NOMO-1 treated with DMSO at 0.1 percent for 48 hours (cell line): ENCODE results near the gene ZNF654.
A peak's percentile ranks its signal among the peaks of the same experiment; 100 is the strongest.
"Not testable (repeated sequence)": the region's sequence is repeated elsewhere in the genome, so short reads cannot be mapped to it uniquely, and the experiment has no call there.

Experiments
- DNase-seq: peaks from one replicate; lab custom pipeline; 2025; ENCODE audit not compliant: unreplicated experiment; lab: John Stamatoyannopoulos, UW

The ZNF654 gene

DNA sequence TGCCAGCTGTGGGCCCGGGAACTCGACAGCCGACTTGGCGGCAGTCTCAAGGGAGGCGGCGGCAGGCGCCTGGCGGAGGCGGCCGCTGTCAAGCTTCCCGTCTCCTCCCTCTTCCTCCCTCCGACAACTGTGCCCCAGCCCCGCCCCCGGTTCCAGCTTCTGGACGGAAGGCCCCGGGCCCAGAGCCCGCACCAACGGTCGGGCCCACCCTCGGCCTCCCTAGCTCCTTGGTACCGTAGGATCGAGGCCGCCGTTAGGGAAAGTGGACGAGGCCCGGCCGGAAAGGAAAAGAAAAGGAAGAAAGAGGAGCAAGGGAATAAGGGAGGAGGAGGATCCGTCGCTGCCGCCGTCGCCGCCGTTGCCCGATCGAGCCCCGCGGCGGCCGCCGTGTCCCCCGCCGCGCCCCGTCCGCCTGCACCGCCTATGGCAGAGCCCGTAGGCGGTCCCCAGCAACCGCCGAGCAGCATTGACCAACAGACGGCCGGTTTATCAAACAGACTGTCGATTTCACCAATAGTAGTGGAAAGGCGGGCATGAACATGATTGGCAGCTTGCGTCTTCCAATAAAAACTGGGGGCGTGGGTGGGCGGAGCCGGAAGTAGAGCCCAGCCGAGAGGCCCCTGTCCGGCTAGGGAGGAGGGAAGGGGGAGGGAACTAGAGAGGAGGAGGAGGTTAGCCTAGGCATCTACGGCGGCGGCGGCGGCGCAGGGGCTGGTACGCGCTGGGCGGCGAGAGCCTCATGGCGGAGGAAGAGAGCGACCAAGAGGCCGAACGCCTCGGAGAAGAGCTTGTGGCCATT lies at the start of gene ZNF654, which contains the start of gene CGGBP1:
Gene ZNF654 (plus strand): TSS at position 675 of the 799 bp plus-strand sequence. CDS start 65 bp downstream, at position 740.
Gene CGGBP1 (minus strand): TSS at position 425 of the 799 bp plus-strand sequence. CDS start 3,029 bp downstream, outside the sequence.
- peak; percentile 97 for DNase-seq

DNA sequence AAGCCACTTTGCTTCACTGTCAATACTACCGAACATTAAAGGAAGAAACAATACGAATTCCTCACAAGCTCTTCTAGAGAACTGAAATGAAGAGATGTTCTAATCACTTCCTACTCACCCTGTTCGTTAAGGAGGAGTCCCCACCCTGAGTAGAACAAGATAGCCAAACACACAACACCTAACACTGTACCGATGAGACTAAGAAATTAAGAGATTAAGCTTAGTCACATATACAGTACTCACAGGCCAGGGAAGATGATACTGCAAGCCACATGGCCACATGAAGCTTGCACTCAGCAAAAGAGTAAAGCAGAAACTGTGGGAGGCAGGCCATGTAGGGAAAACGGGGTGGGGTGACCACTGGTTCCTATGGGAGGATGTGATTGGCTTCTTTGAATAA lies 48.2 kb upstream of the ZNF654 start:
- DNase-seq = no peak

DNA sequence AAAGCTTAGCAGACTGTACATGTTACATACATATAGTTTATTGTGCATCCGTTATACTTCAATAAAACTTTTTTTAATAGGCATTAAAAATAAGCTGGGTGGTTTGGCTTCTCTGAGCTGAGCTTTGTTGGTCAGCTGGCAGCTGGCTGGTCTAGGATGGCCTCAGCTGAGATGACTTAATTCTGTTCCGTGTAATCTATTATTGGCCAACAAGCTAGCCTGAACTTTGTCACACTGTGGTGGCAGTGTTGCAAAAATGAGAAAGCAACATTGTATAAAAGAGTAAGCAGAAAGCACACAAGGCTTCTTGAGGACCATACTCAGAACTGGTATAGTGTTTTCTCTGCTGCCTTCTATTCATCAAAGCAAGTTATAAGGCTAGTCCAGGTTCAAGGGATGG lies 45.5 kb upstream of the ZNF654 start:
- DNase-seq = peak; percentile 46

DNA sequence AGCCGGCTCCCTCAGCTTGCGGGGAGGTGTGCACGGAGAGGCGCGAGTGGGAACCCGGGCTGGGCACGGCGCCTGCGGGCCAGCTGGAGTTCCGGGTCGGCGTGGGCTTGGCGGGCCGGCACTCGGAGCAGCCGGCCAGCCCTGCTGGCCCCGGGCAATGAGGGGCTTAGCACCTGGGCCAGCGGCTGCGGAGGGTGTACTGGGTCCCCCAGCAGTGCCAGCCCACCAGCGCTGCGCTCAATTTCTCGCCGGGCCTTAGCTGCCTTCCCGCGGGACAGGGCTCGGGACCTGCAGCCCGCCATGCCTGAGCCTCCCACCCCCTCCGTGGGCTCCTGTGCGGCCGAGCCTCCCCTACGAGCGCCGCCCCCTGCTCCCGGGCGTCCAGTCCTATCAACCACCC lies 43.4 kb upstream of the ZNF654 start:
- not testable (repeated sequence) for DNase-seq

DNA sequence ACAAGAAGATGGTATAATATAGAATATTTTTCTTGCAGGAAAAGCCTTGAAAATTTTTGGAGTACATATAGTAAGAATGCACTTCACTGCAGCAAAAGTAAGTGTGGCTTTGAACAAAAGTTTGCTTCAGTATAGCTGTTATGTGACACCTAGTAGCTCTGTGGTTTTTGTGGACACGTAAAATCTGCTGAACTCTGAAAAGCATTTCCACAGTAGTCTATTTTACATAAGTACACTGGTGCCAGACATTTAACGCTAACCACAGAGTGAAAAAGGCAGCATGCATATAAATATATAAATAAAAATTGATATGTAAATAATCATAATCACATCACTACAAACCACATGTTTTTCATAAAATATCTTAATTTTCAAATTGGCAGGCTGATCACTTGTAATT lies 40.0 kb upstream of the ZNF654 start:
- DNase-seq = no peak

DNA sequence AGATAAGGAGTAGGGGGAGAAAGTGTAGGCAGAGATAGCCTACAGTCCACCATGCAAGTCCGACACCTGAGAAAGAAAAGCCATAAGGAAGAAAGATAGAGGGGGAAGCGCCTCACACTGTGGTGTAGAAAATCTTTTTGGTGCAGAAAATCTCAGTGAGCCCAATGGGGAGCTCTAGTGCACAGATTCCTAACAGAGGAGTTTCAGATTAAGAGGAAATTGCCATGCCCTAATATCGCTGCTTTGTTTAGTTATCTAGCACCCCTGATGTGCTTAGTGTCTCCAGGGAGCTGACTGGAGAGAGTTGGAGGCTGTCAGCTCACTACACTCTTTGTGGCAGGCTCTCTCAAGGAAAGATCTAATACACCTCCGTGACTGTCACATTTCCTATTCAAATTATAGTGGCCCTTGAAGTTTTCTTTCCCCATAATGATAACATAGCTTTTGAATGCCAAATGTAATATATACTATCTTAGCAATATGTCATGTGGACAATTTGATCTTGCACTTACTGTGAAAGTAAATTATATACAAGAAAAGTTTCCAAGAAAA lies 34.0 kb upstream of the ZNF654 start:
- no peak for DNase-seq

DNA sequence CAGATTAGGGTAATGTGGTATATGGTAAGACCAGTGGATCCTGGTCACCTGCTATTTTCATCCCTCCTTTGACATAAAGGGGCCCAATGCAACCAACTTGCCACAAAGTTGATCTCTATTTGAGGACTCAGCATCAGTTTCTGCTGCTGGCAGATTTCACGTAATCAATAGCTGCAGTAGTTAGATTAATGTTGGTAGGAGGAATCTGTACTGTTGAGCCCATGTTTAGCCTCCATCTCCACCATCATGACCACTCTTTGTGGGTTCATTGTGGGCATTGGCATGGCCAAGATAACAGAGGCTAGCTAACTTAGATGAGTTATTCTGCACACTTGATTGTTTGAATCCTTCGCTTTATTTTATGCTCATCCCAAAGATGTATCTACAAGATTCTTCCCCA lies 30.2 kb upstream of the ZNF654 start:
- no peak for DNase-seq

DNA sequence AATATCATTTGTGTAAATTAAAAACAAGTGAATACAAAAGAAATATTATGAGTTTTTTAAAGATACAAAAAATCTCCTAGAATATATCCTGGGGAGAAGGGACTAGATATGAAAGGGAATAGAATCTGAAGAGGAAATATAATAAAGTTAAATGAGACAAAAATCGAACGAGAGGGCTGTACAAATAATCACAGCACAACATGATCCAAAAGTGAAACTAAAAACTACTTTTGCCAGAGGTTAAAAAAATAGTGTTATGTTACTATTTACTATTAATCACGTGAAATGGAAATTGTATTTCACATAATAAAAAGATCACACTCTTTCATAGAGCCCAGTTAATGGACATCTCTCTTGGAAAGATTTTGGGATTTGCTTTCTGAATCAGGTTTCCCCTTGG lies 28.8 kb upstream of the ZNF654 start:
- DNase-seq = no peak

DNA sequence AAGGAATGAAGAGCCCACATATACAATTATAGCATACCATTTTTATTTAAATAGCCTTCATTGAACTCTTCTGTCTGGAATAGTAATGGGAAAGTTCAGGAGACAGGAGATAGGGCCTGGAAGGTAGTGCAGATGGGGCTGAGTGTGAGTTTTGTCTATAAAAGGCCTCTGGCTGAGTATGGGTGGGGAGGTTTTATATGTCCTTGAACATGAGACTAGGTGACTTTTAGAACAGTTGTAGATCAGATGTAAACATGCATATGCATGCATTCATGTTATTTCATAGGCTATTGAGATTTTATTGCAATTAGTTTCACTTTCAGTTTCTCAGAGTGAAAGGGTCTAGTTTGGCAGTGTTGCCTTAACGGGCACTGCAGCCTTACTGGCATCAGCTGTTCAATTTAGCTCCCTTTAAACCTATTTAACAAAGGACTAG lies 27.4 kb upstream of the ZNF654 start:
- peak; percentile 36 for DNase-seq

DNA sequence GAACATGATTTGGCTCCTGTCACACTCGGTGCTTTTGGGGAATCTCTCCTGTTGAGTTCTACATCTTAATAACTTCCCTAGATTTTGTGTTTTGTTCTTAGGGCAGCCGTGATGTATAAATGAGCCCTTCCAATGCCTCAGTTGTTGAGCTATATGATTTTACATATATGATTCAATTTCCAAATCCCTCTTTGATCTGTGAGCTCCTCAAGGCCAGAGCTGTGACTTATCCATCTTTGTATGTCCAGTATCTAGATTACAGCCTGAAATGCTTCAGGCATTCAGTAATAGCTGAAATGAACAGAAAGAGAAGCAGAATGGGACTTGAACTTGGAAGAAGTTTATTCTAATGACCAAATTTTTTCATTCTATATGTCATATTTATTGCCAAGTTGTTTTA lies 26.8 kb upstream of the ZNF654 start:
- DNase-seq = no peak

DNA sequence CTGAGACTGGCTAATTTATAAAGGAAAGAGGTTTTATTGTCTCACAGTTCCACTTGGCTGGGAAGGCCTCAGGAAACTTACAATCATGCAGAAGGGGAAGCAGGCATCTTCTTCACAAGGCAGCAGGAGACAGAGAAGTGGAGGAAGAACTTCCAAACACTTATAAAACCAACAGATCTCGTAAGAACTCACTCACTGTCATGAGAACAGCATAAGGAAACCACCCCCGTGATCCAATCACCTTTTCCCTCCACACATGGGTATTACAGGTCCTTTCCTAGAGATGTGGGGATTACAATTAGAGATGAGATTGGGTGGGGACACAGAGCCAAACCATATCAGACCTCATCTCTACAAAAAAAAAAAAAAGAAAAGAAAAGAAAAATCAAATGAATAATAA lies 26.0 kb upstream of the ZNF654 start:
- no peak for DNase-seq

DNA sequence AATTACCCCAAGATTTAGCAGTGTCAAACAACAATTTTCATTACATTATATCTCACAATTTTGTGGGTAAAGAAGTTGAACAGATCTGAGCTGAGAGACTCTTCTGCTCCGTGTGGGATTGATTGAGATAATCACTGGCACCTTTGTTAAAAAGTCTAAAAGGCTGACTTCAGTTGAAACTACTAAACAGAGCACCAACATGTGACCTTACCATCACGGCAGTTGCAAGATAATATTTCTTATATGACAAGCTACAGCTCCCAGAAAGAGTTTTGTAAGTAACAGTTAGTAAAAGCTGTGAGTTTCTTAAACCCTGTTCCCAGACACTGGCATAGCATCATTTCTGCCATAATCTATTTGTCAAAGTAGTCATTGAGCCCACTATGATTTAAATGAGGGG lies 25.2 kb upstream of the ZNF654 start:
- peak; percentile 22 for DNase-seq

DNA sequence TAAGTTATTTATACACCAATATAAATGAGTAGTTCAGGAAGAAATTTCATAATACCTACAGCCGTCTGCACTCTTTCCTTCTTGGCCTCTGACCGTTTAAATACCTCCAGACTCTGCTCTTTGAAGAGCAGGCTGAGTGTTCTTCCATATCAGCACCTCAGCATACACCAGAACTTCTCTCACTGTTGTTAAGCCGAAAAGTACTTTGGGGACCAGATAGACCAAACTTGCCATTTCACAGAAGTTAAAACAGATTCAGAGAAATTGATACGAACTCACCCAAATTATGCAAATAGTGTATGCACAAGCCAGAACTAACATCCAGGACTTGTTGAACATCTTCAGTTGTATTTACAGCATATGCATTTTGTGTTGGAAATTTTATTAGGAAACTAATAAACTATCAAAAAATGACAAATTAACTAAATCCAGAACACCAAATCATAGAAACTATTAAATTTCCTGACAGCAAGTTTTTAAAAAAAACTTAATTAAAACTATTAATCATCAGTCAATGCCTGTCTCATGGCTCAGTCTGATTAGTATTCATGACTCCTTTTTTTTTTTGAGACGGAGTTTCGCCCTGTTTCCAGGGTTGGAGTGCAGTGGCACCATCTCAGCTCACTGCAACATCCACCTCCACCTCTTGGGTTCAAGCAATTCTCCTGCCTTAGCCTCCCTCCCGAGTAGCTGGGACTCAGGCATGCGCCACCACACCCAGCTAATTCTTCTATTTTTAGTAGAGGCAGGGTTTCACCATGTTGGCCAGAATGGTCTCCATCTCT lies 24.4 kb upstream of the ZNF654 start:
- peak; percentile 40 for DNase-seq

DNA sequence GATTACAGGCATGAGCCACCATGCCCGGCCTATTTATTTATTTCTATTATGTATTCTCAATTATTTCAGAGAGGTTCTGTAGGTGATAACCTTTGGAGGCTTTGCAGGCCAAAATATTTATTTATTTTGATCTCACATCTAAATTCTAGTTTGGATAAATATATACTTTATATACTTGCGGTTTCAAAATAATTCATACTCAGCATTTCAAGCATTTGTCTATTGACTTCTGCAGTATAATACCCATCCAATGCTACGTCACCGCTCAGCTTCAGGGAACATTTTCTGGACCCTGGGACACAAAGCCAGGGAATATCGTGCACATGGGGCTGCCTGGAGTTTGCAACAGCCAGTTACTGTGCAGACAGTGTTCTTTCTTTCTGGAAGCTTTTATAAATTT lies 22.8 kb upstream of the ZNF654 start:
- no peak for DNase-seq

DNA sequence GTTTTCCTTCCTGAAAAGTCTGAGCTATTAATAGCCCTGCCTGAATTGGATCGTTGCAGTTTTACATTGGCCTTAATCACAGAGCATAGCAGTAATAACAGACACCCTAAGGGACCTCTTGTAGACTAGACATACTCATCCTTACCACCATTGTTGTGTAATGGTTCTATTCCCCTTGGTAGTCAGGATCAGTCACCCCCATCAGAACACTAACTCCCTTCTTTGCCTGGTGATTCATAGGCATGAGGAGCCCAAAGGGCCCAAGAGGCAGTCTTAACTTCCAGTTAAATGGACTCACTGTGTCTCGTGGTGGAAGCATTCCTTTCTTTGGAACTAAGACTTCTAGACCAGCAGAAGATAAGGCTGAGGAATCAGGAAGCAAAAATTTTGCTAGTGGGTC lies 20.5 kb upstream of the ZNF654 start:
- no peak for DNase-seq

DNA sequence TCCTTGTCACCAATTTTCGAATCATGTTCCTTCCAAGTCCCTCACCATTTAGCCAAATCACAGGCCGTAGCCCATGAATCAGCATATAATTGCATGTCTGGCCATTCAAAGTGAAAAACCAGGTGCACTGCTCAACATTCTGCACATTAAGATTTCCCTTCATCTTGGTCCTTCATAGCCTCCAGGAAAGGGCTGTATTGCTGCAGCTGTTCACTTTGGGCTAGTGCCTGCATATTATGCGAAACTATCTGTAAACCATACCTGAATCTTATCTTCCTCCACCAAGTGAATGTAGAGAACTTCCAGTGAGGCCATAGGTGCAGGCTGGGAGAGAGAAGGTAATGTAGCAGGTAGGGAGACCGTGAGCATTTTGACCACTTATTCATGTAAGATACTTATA lies 18.5 kb upstream of the ZNF654 start:
- DNase-seq = no peak

DNA sequence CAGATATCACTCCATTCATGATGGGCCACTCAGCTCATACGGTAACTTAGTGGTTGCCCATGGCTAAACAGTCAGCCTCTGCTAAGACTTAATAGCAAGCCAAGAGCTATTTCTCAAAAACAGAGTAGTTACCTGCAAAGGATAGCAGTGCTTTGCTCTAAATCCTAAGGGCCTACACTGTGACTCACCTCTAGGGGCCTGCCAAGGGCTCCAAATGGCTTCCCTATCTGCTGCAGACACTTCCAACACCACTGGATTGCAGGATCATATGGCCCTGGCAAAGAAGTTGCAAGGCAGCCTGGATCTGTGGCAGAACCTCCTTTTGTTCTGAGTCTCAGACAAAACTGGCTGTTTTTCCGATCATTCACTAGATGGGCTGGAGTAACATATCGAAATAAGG lies 18.1 kb upstream of the ZNF654 start:
- DNase-seq = no peak

DNA sequence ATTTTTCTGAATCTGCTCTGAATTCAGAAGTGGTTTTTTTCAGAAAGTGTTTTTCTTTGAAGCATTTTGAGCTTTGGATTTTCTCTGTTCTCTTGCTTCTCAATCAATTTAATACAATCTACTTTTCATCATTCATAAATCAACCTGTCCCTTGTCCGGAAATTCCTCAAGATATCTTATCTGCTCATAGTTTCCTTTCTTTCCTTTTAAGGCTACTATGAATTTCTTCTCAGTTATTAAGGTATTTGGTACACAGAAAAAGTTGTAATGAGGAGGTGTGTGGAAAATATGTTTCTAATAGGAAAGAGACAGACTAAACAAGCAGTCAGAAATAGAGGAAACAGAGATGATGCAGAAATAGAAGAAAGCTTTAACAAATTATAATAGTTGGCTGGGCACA lies 14.6 kb upstream of the ZNF654 start:
- no peak for DNase-seq

DNA sequence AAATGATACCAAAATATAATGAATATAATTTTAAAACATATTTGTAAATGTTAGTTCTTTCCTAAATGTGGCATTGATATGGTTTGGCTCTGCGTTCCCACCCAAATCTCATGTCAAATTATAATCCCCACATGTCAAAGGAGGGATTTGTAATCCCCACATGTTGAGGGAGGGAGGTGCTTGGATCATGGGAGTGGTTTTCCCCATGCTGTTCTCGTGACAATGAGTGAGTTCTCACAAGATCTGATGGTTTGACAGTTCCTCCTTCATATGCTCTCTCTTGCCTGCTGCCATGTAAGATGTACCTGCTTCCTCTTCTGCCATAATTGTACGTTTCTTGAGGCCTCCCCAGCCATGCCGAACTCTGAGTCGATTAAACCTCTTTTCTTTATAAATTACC lies 12.3 kb upstream of the ZNF654 start:
- DNase-seq = no peak

DNA sequence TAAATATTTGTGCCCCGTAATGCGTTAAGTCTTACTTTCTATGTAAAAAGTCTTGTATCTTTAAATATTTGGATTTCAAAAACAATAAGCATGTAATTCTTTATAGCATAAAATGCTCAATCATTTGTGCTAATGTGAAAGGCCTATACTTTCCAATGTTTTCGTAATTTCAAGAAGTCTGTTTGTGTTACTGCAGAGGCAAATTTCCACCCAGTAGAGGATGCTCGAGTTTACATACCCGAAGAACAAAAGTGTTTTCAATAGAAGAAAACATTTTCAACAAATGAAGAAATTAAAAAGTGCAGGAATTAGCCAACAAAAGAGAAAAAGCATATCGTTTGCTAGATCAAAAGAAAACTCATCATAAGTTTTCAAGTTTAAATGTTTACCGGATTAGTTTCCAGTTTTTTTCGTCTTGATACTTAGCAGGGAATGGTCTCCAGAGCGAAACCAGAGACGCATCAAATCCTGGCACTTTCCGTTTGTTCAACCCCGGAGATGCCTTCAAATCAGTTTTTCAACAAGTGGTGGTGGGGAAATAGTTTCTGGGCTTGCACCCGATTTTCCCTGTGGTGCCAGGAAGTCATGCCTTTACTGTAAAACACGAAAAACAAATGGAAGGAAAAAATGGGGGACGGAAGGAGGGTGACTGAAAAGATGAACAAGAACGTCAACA lies 1.3 kb upstream of the ZNF654 start:
- no peak for DNase-seq

DNA sequence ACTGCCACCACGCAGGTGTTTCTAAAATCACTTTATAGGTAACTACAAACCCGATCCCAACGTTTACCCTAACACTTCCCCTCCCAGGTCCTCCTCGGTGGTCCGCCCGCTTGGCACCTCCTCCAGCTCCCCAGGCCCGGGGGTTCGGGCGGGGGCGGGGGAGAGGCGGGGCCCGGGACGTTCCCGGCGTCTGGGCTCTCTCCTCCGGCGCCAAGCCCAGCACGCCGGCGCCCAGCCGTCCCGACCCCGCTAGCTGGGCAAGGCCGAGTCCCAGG lies 812 bp upstream of the ZNF654 start:
- DNase-seq = no peak
